RWPE2 (cell line): ENCODE results near the gene RETREG1.

Source experiments
- ATAC-seq: fragments of 200-7000 bp; cut with Tn5 transposase; 3 replicates; pipeline ENCODE4 v1.9.1; 2021; ENCODE audit warnings: low read depth
- DNase-seq: peaks from one replicate; pipeline ENCODE4 v3.0.0-alpha.2; 2020; ENCODE audit warnings: low spot score
- H3K27ac ChIP-seq: fragments of 450-650 bp; 2 replicates; pipeline ENCODE4 v1.5.1; 2017; ENCODE audit warnings: mild to moderate bottlenecking; ENCODE audit not compliant: poor library complexity, severe bottlenecking
- H3K27me3 ChIP-seq: fragments of 250-450 bp; sonication (Bioruptor Pico); 2 replicates; pipeline ENCODE4 v1.5.1; 2021; ENCODE audit warnings: mild to moderate bottlenecking, moderate library complexity; ENCODE audit not compliant: insufficient read depth, poor library complexity, severe bottlenecking
- H3K36me3 ChIP-seq: fragments of 250-450 bp; sonication (Bioruptor Pico); 2 replicates; pipeline ENCODE4 v1.5.1; 2020; ENCODE audit warnings: low read depth, mild to moderate bottlenecking, moderate library complexity
- H3K4me1 ChIP-seq: fragments of 250-450 bp; sonication (Bioruptor Pico); 2 replicates; pipeline ENCODE4 v1.5.1; 2021; ENCODE audit warnings: mild to moderate bottlenecking, moderate library complexity; ENCODE audit not compliant: insufficient read depth, poor library complexity, severe bottlenecking
- H3K4me3 ChIP-seq: fragments of 250-450 bp; sonication (Bioruptor Pico); 2 replicates; pipeline ENCODE4 v1.5.1; 2021; ENCODE audit warnings: mild to moderate bottlenecking, moderate library complexity; ENCODE audit not compliant: severe bottlenecking
- H3K9me3 ChIP-seq: fragments of 250-450 bp; sonication (Bioruptor Pico); 2 replicates; pipeline ENCODE4 v1.5.1; 2021; ENCODE audit warnings: mild to moderate bottlenecking, moderate library complexity; ENCODE audit not compliant: severe bottlenecking
- TF ChIP-seq, protein P1 (sequence below): fragments of 450-650 bp; IDR thresholded peaks from one replicate; pipeline ENCODE4 v1.5.1; 2017; ENCODE audit warnings: mild to moderate bottlenecking, moderate library complexity; ENCODE audit not compliant: poor library complexity, severe bottlenecking

The RETREG1 gene, protein sequence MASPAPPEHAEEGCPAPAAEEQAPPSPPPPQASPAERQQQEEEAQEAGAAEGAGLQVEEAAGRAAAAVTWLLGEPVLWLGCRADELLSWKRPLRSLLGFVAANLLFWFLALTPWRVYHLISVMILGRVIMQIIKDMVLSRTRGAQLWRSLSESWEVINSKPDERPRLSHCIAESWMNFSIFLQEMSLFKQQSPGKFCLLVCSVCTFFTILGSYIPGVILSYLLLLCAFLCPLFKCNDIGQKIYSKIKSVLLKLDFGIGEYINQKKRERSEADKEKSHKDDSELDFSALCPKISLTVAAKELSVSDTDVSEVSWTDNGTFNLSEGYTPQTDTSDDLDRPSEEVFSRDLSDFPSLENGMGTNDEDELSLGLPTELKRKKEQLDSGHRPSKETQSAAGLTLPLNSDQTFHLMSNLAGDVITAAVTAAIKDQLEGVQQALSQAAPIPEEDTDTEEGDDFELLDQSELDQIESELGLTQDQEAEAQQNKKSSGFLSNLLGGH

DNA sequence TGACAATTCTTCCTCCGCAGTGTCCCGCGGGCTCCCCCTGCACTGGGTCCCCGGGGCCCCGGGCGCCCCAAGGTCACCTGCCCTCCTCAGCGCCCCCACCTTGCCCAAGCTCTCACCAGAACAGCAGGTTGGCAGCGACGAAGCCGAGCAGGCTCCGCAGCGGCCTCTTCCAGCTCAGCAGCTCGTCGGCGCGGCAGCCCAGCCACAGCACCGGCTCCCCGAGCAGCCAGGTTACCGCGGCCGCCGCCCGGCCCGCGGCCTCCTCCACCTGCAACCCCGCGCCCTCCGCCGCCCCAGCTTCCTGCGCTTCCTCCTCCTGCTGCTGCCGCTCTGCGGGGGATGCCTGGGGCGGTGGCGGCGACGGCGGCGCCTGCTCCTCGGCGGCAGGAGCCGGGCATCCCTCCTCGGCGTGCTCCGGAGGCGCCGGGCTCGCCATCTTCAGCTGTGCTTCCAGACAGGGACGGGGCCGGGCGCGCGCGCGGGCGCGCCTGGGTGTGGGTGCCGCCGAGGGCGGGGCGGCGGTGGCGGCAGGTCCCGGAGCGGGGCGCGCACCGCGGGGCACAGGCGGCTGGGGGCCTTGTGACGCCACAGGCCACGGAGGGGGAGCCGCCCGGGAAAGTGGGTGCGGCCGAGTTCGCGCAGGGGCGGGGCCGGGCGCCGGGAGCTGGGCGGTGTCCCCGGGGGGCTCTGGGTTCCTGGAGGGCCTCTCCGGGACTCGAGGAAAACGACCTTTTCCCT is at the start of gene RETREG1:
RETREG1 (minus strand) TSS at position 462 of the 738 bp plus-strand sequence; CDS start at position 436, 26 bp downstream.
- Histone ChIP-seq H3K27ac (no peak within 1 kb of the TSS), H3K36me3 (no peaks in the 10 kb centered on the region), H3K27me3 (no peaks in the 10 kb centered on the region), H3K4me1 (no peaks in the 10 kb centered on the region), H3K4me3 (peak within 1 kb of the TSS; percentile 61), H3K9me3 (no peaks in the 10 kb centered on the region)
- ATAC-seq = peak; percentile 68
- TF ChIP-seq, protein P1, sequence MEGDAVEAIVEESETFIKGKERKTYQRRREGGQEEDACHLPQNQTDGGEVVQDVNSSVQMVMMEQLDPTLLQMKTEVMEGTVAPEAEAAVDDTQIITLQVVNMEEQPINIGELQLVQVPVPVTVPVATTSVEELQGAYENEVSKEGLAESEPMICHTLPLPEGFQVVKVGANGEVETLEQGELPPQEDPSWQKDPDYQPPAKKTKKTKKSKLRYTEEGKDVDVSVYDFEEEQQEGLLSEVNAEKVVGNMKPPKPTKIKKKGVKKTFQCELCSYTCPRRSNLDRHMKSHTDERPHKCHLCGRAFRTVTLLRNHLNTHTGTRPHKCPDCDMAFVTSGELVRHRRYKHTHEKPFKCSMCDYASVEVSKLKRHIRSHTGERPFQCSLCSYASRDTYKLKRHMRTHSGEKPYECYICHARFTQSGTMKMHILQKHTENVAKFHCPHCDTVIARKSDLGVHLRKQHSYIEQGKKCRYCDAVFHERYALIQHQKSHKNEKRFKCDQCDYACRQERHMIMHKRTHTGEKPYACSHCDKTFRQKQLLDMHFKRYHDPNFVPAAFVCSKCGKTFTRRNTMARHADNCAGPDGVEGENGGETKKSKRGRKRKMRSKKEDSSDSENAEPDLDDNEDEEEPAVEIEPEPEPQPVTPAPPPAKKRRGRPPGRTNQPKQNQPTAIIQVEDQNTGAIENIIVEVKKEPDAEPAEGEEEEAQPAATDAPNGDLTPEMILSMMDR = no peak
- no peak for DNase-seq

DNA sequence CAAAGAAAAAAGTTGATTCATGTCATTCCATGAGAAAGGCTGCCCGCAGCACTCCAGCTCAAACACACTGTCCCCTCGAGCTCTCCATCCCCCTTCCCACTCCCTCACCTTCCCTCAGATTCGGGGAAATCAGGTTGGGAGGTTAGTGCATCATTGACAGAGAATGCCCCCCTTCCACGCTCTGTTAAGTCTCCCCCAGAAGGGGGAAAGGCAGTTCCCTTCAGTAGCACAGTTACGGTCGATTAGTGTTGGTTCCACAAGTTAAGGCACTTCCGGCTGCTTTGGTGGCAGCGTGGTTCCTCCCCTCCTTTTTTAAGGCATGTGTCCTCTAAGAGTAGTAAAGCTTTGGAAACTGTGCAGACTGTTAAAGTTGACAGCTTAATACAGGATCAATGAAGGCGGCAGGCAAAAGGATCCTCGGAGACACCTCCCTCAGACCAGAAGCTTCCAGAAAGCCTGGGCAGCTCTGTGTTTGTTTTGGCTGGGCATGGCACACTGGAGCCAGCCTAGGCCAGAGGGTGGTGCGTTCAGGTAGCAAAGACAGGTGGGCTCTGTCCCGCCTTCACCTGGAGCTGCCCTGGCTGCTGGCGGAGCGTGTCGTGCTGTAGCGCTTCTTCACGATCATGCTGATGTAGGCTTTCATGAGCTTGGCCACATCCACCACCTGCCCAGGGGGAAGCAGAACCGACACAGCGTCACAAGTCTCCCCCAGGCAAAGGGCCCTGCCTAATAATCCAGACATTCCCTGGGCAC is 49.5 kb upstream of the RETREG1 start:
- no peak overlapping the region for H3K27ac ChIP-seq
- no peaks in the 10 kb centered on the region for H3K9me3 ChIP-seq
- H3K4me3 ChIP-seq = no peak overlapping the region
- DNase-seq (no peak), ATAC-seq (no peak)
- TF ChIP-seq, protein P1 = no peak
- H3K4me1 ChIP-seq = no peaks in the 10 kb centered on the region
- H3K27me3 ChIP-seq = no peaks in the 10 kb centered on the region
- peaks cover 67% of the 10 kb centered on the region for H3K36me3 ChIP-seq

DNA sequence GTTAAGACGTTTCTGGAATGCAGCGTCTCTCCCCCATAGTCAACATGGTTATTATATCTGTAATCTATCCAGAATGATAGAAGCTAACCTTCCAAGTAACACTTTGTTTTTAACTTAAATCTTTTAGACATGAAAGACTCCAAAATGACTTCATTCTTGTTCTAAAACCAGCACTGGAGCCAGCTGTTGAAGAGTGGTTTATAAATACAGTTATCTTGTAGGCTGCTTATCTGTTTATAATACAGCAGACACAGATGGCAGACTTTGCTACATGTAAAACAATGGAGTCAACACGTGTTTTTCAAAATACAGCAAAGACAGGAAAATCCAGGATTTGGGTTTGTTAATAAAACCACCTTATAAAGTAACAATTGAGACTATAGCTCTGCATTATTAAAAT is 48.8 kb upstream of the RETREG1 start:
- no peak overlapping the region for H3K4me3 ChIP-seq
- no peaks in the 10 kb centered on the region for H3K4me1 ChIP-seq
- H3K9me3 ChIP-seq = no peaks in the 10 kb centered on the region
- DNase-seq (no peak), ATAC-seq (no peak)
- TF ChIP-seq, protein P1 = no peak
- no peak overlapping the region for H3K27ac ChIP-seq
- H3K27me3 ChIP-seq = no peaks in the 10 kb centered on the region
- H3K36me3 ChIP-seq = peaks cover 60% of the 10 kb centered on the region

- Histone ChIP-seq H3K27ac (no peak overlapping the region), H3K4me1 (no peaks in the 10 kb centered on the region), H3K9me3 (no peaks in the 10 kb centered on the region), H3K4me3 (no peak overlapping the region), H3K36me3 (peaks cover 47% of the 10 kb centered on the region), H3K27me3 (no peaks in the 10 kb centered on the region)
- TF ChIP-seq, protein P1 = no peak
- ATAC-seq (no peak), DNase-seq (no peak)
Observed at GRCh38 chr5:16664368-16664767, 47.6 kb upstream of the RETREG1 start.
